ENCODE measurements around the gene EFCAB6.

Gene EFCAB6

GRCh38 chr22:43528601-43529360, 283.3 kb downstream of the EFCAB6 start:
- in situ Hi-C loops (cut with HindIII; ENCODE audit: low pct_ligation_motif_present, low sequenced_read_pairs), result no loop called here
- no peak for TF ChIP-seq CTCF (IDR thresholded peaks at IDR 0.05; ENCODE audit: low read depth, low read length, missing control alignments)
- Histone ChIP-seq H3K27me3 (replicated peaks) (no peaks in the 10 kb centered on the region), H3K4me3 (ENCODE audit: low read depth, low read length) (no peak overlapping the region), H3K36me3 (replicated peaks) (no peaks in the 10 kb centered on the region), H3K27ac (no peak overlapping the region)
- no peak for DNase-seq

GRCh38 chr22:43526946-43527345, 285.2 kb downstream of the EFCAB6 start:
- in situ Hi-C loops (cut with HindIII; ENCODE audit: low pct_ligation_motif_present, low sequenced_read_pairs), result no loop called here
- Histone ChIP-seq H3K4me3 (ENCODE audit: low read depth, low read length) (no peak overlapping the region), H3K27ac (no peak overlapping the region), H3K27me3 (replicated peaks) (no peaks in the 10 kb centered on the region), H3K36me3 (replicated peaks) (no peaks in the 10 kb centered on the region)
- DNase-seq, result no peak
- TF ChIP-seq CTCF (IDR thresholded peaks at IDR 0.05; ENCODE audit: low read depth, low read length, missing control alignments), result no peak

GRCh38 chr22:43526117-43526655, 285.9 kb downstream of the EFCAB6 start:
- in situ Hi-C loops (cut with HindIII; ENCODE audit: low pct_ligation_motif_present, low sequenced_read_pairs), result no loop called here
- Histone ChIP-seq H3K27ac (no peak overlapping the region), H3K36me3 (replicated peaks) (no peaks in the 10 kb centered on the region), H3K27me3 (replicated peaks) (no peaks in the 10 kb centered on the region), H3K4me3 (ENCODE audit: low read depth, low read length) (no peak overlapping the region)
- no peak for DNase-seq
- TF ChIP-seq CTCF (IDR thresholded peaks at IDR 0.05; ENCODE audit: low read depth, low read length, missing control alignments), result no peak

- Histone ChIP-seq H3K27ac (no peak overlapping the region), H3K36me3 (replicated peaks) (no peaks in the 10 kb centered on the region), H3K27me3 (replicated peaks) (no peaks in the 10 kb centered on the region), H3K4me3 (ENCODE audit: low read depth, low read length) (no peak overlapping the region)
- in situ Hi-C loops (cut with HindIII; ENCODE audit: low pct_ligation_motif_present, low sequenced_read_pairs), result no loop called here
- no peak for DNase-seq
- no peak for TF ChIP-seq CTCF (IDR thresholded peaks at IDR 0.05; ENCODE audit: low read depth, low read length, missing control alignments)
These were observed 290.4 kb downstream of the EFCAB6 start for GRCh38 chr22:43521716-43522115.

- in situ Hi-C loops (cut with HindIII; ENCODE audit: low pct_ligation_motif_present, low sequenced_read_pairs), result no loop called here
- TF ChIP-seq CTCF (IDR thresholded peaks at IDR 0.05; ENCODE audit: low read depth, low read length, missing control alignments), result no peak
- no peak overlapping the region for H3K4me3 ChIP-seq (ENCODE audit: low read depth, low read length)
- H3K27ac ChIP-seq, result no peak overlapping the region
- H3K27me3 ChIP-seq (replicated peaks), result no peaks in the 10 kb centered on the region
- no peaks in the 10 kb centered on the region for H3K36me3 ChIP-seq (replicated peaks)
- DNase-seq, result no peak
These were observed 291.5 kb downstream of the EFCAB6 start for GRCh38 chr22:43520632-43521039.
